Pulmonary artery endothelial cell (primary cell): Measurements from ENCODE around the gene TBC1D20. TPM values are rescaled to one million over a fixed set of nuclear protein-coding genes. Genes with fewer than 3 reads are reported as not detected.
A peak's percentile ranks its signal among the peaks of the same experiment; 100 is the strongest.

Source experiments
- DNase-seq: peaks from one replicate; pipeline ENCODE4 v3.0.0-alpha.2; 2011; ENCODE audit warnings: low read depth, low spot score
- total RNA-seq: library from RNA; depleted of rRNA; stranded (reverse); fragments of >200 nt; gene quantifications from 2 replicates; pipeline ENCODE4 v1.2.3, GENCODE V29; 2014

The TBC1D20 gene
- total RNA-seq, 1 donor from 2014 or later, result 23.9 TPM

DNA sequence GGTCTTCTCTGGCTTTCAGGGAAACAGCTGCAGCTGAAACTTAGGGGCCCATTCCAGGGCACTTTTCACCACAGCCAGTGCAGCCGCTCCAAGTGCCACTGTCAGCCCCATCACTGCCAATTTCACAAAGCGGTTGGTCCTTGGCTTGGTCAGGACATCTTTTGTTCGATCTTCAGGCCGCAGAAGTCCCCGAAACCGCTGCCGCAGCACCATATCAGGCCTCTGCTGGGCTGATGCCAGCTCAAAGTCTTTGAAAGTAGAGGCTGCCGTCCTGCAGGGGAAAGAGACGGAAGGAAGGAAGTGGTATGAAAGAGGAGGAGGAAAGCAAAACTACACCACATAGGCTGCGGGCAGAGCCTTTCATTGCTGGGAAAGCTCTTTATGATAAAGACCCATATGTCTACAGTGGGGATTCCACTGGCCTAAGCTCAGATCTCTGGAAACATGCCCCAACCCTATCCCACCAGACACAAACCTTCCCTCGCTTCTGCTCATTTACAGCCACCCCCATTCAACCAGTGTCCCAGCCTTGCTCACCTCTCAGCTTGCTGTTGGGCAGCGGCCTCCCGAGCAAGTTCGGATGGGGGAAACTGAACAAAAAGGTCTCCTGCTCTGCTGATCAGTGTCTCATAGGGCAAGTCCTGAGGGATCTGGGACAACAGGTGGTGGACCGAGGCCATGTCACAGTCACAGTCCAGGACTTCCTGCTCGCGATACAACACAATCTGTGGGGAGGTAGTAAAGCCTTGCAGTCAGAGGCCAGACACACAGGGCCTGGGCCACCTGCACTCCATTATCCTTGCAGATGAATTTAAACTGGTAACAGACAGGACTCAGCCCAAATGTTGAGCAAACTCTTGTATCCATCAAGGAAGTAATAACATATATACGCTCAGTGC, 23.5 kb downstream of the TBC1D20 start:
- no peak for DNase-seq

DNA sequence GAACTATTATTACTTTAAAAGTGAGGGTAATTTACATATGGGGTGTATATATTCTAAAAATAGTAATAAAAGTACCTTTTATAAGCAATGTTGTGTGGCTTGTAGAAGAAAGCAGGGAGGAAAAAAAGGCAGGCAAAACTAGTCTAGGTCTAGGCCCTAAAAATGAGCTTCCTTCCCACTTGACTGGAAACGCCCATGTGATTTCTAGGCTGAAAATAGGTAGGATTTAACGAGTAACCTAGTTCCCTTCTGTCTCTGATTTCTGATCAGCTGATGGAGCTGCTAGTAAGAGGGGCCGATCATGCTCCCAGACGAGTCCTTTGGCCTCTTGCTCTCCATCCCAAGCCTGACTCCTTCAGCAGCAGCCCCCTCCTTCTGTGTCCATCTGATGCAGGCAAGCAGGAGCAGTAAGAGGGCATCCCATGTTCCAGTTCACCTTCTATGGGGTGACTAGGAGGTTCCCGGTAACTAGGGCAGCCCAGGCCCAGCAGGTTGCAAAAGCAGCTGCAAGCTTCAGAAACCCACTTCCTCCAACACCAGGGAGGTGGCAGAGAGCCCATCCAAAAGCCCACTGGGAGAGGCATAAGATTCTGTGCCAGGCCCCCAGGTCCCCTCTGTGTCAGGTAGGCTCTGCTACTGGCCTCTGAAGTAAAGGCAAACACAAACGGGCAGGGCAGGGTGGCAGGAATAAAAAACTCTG, 24.4 kb downstream of the TBC1D20 start:
- no peak for DNase-seq

DNA sequence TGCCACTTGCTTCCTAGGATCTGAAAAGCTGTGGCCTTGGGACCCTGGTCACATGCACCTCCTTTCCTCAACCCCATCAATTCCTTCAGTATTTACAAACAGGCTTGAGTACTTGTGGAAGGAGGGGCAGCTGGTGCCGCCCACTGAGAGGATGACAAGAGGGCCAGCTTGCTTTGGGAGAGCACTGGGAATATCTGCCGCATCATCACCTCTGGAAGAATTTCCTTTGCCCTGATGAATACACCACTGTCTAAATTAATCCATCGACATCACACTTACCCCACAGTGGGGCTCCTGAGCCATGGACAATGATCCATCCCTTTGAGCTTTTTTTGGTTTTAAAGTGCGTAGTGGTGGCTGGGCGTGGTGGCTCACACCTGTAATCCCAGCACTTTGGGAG, 25.9 kb downstream of the TBC1D20 start:
- DNase-seq, result no peak

DNA sequence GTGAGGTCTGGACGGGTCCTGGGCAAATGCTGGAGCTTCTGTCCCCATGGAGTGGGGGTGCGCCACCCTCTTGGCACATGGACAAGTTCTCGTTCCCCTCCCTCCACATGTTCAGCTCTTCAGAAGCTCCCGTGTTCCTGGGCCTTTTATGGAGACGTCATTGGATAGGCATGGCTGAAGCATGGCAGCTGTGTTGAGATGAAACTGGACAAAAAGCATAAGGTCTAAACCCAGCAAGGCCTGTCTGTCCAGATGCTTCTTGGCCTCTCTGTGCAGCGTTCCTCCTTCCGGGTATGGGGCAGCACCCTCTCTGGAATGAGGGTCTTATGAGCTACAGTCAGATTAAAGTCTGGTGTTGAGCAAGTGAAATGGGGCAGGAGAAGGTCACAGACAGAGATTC, 26.8 kb downstream of the TBC1D20 start:
- no peak for DNase-seq

DNA sequence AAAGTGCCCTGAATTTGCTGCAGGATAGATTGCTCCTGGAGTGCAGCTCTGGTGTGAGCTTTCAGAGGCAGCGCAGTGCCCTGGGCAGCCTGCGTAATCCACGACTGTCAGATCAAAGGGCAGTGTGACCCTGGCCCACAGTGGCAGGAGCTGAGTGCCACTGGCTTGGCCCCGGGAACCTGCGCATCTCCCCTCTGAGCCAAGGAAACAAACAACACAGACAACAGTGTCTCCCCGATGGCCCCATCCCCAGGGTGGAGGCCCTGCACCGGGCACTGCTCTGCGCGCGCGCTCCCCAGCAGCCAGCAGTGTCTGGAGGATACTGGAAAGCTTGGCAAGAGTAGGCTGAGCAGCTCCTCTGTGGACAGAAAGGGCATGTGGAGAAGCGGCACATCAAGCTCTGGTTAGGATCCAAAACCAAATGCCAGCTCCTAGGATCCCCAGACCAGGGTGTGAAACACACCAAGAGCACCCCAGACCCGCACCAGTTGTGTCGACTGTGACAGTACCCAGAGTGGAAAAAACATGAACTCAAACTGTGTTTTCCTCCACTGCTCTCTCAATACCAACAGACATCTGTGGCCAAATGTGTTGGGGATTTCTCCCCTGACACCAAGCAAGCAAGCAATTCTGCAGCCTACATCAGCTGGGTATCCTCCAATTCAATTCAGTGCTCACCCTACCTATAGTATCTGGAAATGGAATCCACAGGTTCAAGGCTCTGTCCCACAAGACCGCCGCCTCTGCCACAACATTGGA, 27.5 kb downstream of the TBC1D20 start:
- DNase-seq, result no peak

DNA sequence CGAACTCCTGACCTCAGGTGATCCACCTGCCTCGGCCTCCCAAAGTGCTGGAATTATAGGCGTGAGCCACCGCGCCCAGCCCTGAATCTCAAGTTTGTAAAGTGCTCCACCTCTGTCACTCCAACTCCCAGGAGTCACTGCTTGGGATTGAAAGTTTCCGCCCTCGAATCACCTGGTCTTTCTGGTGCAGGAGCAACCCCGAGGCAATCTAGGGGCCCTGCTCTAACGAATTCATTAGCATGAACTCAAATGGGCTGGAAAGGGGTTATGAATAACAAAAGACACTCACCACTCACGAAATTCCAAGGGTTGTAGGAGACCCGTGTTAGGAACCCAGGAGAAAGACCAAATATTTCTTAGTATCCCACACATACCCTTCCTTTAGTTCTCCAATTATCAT, 28.1 kb downstream of the TBC1D20 start:
- DNase-seq, result no peak

DNA sequence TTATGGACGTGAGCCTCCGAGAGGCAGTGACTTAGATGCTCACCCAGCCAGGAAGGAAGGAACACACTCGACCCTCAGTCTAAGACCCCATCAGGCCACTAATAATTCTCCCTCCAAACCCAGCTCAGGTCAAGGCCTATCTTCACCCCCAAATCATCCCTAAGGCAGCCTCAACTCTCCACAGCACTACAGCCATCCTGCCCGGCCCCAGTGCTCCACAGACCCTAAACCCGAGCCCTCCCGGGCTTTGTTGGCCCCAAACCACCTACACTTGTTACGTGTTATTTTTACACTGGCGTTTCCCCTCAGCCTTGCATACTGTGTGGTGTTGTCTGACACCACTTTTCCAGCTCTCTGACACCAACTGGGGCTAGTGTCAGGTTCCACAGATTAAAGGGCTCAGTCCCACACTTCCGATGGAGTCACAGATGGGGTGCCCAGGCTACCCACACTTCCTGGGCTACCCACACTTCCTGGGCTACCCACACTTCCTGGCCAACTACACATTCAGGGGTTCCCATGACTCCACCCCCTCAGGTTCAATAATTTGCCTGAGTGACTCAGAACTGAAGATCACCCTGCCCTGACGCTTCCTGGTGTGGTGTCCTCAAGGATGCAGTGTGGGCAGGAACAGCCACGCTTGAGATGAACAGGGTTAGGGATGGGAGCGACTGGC, 28.9 kb downstream of the TBC1D20 start:
- no peak for DNase-seq

DNA sequence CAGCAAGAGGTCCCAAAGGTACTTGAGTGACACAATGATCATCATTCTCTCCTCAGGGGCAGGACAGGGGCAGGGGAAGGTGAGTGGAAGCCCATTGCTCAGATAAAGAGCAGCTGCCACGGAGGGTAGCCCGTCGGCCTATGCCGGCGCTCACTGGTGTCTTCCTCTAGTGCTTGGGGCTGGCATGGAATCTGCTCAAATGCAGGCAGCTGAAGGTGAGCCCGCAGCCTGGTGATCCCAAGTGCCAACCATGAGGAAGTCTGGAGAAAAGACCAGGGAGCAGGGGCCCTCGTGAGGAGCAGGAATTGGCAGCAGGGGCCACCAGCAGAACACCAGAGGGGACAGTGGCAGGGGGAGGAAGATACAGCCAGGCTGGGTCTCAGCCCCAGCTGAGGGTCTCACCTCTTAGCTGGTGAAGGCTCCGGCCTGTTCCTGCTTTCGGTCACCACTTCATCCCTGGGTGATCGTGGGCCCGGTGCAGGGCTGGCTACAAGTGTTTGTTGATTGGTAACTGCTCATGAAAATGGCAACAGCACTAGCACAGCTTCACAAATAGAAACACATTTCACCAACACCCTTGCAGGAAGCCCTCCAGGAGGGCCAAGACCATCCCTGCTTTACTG, 29.5 kb downstream of the TBC1D20 start:
- no peak for DNase-seq

DNA sequence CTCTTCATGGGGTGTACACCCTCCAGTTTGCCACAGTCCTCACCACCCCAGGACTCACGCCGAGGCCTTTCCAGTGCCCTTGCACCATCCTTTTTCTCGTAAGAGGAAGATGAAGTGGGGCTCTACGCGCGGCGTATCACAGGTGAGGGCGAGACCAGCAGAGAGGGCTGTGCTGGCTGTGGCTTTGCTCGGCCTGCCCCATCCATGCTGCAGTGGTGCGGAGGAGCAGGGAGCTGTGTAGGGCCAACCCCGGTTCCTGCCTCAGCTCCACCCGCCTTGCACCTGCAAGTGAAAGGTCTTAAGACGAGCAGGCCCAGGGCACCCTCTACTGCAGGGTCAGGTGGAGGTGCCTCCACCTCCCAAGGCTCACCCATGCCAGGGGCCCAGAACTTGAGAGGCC, 30.1 kb downstream of the TBC1D20 start:
- DNase-seq, result no peak

DNA sequence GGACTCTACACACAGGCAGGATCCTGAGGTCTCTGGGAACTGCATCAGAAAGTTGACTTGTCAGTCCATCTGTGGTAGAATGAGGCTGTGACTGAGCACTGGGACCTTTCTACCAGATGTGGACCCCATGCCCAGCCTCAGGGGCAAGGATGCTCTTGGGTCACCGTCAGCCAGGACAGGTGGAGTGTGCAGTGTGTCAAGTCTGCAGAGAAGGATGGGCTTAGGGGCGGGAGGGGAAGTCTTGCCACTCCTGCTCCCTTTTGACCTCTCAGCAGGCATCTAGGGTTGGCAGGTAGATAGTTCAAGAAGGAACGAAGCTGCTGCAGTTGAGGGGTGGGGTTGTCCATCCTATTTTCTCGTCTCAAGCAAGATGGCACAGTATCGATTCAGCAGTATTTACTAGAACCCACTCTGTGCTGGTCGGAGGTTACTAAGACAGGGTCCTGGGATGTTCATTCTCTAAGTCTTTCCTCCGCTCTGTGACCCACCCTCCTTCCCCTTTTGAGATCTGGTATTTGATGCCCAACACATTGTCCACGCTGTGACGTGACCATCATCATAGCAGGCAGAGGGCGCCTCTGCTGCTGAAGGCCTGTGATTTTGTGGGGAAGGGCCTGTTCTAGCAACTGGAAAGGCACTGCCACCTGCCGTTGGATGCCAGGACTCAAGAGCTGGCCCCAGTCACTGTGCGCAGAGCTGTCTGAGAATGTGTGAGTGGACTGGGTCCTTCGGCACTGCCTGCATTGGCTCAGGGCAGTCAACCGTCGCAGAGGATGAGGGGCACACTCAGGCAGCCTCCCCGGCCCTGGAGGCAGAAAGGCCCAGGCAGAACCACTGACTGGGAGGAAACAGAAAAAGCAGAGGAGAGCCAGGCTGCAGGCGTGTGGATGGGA, 31.1 kb downstream of the TBC1D20 start:
- peak; percentile 63 for DNase-seq

DNA sequence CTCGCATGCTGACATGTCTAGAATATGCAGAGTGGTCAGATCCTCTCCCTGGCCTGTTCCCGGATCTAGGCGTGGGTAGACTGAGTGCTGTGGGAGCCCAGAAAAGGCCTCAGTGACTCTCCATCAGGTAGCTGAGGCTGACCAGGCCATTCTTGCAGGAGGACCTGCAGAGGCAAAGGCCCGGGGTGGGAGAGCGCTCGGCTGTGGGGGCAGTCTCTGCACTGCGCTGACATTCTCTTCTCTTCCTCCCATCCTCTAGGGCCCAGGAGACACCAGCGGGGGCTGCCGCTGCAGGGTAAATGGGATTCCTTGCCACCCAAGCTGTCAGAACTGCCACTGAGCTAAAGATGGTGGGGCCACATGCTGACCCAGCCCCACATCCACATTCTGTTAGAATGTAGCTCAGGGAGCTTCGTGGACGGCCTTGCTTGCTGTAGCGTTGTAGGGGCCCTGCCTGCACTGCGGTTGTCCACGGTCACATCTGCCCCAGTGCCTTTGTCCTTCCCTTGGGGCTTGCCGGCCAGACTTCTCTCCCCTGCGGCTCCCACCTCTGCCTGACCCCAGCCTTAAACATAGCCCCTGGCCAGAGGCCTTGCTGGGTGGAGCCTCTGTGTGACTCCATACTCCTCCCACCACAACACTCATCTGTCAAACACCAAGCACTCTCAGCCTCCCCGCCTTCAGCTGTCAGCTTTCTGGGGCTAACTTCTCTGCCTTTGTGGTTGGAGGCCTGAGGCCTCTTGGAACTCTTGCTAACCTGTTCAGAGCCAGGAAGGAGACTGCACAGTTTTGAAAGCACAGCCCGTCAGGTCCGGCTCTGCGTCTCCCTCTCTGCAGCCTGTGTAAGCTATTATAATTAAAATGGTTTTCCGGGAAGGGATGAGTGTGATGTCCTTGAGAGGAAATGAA, 32.0 kb downstream of the TBC1D20 start:
- no peak for DNase-seq

DNA sequence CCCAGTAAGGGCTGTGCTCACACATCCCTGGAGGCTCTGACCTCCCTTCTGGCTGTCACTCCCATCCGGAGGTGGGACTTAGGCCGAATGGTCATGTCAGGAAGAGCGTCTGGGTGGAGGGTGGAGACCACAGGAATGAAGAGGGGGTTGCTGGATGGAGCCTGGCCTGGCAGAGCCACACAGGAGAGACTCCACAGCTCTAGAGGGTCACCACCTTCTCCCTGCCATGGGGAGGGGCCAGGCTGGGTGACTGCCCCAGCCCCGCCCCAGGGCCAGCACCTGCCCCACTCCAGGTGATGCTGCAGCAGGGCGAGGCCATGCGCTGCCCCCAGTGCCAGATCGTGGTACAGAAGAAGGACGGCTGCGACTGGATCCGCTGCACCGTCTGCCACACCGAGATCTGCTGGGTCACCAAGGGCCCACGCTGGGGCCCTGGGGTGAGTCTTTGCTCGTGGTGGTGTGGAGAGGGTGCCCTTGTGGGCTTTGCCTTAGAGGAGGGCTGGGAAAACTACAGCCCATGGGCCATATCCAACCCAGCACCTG, 33.6 kb downstream of the TBC1D20 start:
- no peak for DNase-seq

DNA sequence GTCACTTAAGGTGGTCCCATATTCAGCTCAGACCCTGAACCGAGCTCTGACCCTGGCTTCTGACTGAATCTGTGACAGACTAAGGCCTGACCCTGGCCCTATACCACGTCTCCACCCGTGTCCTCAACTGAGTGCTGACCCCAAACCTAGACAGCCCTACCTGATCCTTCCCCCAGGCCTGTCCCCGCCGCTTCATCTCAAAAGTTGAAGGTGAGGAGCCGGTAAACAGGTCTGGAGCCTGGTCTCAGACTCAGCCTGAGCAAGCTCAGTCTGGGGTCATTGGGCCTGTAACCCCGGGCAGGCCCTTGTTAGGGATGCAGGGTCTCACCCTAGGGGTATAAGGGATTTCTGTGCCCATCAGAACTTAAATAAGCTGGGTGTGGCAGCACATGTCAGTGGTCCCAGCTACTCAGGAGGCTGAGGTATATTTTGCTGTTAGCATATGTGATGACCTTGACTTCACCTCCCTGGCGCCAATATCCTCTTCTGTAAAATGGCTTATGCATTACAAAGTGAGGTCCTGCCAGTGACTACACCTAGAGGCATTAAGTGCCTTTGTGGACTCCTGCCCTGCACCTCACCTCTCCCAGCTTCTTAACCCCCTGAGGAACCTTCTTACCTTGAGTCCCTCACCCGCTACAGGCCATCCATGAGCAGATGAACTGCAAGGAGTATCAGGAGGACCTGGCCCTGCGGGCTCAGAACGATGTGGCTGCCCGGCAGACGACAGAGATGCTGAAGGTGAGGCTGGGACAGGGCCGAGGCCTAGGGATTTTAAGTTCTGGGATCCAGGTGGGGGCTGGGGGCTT, 34.3 kb downstream of the TBC1D20 start:
- no peak for DNase-seq

DNA sequence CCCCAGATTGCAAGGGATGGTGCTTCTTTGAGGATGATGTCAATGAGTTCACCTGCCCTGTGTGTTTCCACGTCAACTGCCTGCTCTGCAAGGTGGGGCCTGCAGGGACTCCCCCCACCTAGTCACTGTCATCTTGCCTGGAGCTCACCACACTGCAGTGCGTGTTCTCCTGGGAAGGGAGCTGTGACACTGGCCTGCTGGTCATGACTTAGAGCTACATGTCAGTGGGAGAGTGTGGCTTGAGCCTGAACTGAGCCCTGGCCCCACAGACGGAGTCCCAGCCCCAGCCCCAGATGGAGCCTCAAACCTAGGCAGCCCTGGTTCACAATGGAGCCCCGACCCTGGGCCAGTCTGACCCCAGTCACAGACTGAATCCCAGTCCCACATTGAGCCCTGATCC, 34.9 kb downstream of the TBC1D20 start:
- no peak for DNase-seq

DNA sequence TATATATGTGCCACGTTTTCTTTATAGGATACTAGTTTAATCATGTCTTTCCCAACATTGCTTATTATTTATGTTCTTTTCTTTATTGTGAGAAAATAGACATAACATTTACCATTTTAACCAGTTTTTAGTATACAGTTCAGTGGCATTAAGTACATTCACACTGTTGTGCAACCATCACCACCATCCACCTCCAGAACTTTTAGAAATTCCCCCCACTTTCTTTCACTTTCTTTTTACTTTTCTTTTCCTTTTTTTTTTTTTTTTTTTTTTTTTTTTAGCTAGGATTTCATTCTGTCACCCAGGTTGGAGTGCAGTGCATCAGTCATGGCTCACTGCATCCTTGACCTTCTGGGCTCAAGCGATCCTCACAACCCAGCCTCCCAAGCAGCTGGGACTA, 35.8 kb downstream of the TBC1D20 start:
- DNase-seq, result no peak

DNA sequence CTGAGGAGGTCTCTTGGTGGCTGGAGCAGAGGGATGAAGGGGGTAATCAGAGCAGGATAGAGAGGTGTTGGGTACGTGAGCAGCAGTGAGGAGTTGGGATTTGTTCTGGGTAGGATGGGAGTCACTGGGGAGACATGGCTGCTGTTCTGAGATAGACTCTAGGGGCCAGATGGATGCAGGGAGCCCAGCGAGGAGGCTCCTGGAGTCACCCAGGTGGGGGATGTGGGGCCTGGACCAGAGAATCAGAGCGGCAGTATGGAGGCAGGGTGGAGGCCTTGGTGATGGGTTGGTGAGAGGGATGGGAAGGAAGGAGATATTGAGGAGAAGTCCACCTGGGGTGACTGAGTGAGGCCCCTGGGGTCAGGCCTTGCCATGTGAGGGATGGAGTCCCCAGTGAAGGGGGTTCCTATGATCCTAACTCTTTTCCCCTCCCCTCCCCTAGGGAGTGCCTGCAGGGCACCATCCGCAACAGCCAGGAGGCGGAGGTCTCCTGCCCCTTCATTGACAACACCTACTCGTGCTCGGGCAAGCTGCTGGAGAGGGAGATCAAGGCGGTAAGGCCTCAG, 40.6 kb downstream of the TBC1D20 start:
- DNase-seq, result no peak

DNA sequence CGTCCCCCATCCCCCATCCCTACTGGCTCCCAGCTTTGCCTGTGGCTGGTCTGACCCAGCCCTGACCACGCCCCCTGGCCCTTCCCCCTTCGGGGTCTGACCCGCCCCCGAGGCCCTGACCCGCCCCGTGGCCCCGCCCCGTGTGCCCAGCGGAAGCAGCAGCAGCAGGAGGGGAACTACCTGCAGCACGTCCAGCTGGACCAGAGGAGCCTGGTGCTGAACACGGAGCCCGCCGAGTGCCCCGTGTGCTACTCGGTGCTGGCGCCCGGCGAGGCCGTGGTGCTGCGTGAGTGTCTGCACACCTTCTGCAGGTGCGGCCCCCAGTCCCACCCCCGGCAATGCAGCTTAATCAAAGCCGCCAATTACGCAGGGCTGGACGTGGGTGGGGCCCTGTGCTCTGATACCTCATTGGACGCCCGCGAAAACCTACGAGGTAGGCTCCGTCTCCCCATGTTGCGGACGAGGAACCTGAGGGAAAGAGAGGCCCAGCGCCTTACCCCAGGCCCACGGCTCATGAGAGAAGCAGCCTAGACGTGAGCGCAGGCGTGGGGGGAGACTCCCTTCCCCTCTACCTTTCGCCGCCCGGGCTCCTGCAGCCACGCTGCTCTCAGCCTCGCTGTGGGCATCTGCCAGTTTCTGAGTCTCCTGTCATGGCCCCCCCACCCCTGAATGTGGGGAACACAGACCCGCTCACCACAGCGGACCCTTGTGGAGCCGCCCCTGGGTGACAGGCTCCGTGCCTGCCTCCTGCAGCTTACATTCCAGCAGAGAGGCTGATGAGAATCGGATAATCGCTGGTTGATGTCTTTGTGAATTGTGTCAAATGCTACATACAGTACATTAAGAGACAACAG, 41.4 kb downstream of the TBC1D20 start:
- no peak for DNase-seq
